NCI-H146 treated with DMSO at 0.1 percent for 48 hours (cell line): ENCODE data around the gene PTPRA.
"Not testable (repeated sequence)": the region's sequence is repeated elsewhere in the genome, so short reads cannot be mapped to it uniquely, and the experiment has no call there.

Experiments
- DNase-seq: peaks from one replicate; lab custom pipeline; 2025; ENCODE audit not compliant: unreplicated experiment; lab: John Stamatoyannopoulos, UW

The PTPRA gene

GRCh38 chr20:2991532-2991931 lies 118.3 kb downstream of the PTPRA start:
- DNase-seq = no peak

DNA sequence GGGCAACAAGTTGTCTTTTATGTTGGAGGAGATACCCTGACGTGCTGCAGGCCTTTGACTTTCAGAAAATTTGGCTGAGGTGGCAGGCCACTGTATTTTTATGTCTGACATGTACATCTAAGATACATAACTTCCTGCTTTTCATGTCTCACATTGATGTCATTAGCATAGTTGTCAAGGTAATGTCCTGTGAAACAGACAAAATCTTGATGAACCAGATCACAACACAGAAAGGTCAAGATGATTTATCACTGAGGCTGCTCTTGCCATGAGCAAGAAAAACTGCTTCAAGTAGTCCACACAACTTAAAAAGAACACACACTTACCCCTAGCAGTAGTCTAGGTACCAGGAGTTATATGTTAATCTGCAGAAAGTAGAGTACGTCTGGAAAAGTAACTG lies 120.0 kb downstream of the PTPRA start:
- DNase-seq = no peak

GRCh38 chr20:2995796-2996195 lies 122.5 kb downstream of the PTPRA start:
- DNase-seq = no peak

GRCh38 chr20:2998728-2999127 lies 125.4 kb downstream of the PTPRA start:
- no peak for DNase-seq

DNA sequence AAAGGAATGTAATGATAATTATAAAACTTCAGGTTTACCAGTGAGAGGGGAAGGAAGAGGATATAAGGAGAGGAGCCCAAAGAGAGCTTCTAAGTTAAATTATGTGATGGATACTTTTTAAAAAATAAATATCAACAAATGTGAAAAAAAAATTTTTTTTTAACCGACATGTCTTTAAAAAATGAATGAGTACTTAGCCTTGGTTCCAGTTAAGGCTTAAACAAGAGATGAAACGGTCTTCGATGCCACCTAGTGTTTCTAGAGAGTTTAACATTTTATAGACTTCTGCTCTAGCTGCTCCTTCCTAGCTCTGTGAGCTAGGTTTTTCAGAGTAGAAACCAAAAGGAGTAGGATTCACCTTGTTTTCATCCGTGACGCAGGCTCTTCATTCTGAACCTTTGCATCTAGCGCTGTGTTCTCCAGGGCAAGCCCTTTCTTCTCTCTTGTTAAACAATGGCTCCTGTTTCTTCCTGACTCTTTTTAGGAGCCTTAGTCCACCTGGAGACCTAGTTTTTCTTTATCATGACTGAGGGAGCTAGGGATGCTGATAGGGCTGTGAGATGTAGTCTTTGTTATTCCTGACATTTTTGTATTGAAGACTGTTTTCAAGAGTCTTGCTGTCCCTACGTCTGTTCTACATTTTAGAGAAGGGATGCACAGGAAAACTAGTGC lies 127.7 kb downstream of the PTPRA start:
- DNase-seq = peak; percentile 63

DNA sequence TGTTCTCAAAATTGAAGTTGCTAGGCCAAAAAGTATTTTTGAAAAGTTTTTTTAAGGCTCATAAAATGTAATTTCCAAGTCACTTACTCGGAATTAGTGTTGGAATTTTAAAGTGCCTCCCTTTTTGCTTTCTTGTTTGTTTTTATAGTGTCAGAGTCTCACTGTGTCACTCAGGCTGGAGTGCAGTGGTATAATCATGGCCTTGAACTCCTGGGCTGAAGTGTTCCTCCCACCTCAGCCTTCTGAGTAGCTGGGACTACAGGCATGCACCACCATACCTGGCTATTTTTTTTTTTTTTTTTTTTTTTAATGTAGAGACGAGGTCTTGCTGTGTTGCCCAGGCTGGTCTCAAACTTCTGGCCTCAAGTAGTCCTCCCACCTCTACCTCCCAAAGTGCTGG lies 130.1 kb downstream of the PTPRA start:
- no peak for DNase-seq

DNA sequence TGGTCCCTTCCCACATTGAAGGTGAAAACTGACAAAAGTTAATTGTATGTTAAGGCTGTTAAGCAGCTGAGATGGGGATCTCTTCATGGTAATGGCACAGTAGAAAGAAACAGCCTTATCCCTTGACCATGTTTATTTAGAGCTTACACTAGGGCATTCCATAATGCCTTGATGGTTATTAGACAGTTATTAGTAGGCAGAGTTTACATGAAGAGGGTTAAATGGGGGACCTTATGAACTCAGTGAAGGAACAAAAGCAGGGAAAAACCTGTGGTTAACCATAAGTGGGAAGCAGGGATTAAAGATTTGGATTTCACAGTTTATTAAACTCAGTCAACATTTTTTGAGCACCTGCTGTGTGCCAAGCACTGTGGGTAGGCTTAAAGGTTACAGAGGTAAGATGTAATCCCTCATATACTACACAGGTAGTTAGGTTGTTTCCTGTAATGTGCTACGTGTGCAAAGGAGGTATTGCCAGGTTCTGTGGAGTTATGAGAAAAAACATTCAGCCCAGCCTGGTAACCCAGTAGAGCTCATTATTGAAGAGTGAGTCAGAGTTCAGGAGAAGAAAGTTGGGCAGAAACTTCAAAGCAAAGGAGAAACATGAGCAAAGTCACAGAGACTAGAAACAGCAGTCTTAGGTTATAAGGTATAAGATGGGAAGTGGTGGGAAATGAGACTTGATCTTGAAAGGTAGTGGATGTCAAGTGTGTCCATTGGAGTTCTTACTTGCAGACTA lies 137.9 kb downstream of the PTPRA start:
- DNase-seq = no peak

DNA sequence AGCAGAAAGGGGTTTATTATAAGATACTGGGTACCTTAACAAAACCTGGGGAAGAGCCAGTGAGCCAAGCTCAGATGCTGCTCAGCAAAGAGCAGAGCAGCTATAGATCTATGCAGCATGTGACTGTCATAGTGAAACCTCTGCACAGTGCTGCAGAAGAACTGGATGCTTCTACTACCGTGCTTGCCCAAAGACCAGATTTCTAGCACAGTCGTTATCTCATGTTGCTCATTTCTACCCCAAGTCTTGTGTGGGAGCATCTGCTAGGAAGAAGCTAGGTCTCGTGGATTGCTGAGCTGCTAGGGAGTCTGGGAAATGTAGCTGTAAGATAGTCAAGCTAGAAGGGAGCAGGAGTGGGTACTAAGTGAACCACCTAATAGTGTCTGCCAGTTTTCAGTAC lies 138.5 kb downstream of the PTPRA start:
- DNase-seq = no peak

DNA sequence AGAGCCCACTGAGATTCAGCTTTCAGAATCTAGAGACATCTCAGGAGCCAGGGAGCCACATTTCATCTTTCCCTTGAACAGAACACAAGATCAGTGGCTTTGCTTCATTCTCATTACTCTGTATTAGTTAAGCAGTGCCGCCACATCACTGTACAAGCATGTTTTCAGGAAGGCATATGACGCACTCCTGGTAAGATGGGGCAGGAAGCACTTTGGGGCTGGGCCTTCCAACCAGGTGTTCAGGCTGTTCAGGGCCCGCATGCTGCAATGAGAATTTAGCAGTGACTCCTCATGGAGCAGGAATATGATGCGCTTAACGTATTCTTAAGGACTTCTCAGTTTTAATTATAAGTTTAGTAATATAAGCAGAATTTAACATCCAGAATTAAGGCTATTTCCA lies 140.5 kb downstream of the PTPRA start:
- no peak for DNase-seq

- DNase-seq = no peak
Observed at GRCh38 chr20:3014179-3014578, 140.9 kb downstream of the PTPRA start.

GRCh38 chr20:3014662-3015061 lies 141.4 kb downstream of the PTPRA start:
- DNase-seq = no peak

- DNase-seq = not testable (repeated sequence)
Observed at GRCh38 chr20:3015302-3015701, 142.0 kb downstream of the PTPRA start.

DNA sequence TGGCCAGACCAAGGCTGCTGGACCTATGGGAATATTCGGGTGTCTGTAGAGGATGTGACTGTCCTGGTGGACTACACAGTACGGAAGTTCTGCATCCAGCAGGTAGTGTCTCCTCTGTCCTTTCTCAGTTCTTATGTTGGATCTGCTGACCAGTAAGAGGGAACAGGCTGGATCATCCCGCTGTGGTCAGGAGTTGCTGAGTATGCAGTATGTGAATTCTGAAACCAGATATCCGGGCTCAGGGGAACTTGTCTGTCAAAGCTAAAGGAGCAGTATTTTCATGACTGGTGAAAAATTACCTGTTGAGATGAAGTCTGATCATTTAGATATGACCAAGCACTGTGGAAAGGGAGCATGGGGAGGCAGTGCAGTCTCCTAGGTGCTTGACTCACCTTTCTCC lies 148.0 kb downstream of the PTPRA start:
- no peak for DNase-seq

DNA sequence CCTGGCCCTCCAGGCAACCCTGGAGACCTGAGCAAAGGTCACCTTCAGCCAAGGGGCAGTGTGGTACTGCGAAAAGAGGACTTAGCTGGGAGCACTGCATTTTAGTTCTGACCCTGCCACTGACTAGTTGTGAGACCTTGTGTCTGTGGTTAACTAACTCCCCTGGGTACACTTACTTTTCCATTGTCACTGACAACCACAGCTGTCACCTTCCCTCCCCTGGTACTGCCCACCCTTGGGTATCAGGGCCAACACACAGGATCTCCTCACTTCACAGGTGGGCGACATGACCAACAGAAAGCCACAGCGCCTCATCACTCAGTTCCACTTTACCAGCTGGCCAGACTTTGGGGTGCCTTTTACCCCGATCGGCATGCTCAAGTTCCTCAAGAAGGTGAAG lies 148.5 kb downstream of the PTPRA start:
- no peak for DNase-seq

DNA sequence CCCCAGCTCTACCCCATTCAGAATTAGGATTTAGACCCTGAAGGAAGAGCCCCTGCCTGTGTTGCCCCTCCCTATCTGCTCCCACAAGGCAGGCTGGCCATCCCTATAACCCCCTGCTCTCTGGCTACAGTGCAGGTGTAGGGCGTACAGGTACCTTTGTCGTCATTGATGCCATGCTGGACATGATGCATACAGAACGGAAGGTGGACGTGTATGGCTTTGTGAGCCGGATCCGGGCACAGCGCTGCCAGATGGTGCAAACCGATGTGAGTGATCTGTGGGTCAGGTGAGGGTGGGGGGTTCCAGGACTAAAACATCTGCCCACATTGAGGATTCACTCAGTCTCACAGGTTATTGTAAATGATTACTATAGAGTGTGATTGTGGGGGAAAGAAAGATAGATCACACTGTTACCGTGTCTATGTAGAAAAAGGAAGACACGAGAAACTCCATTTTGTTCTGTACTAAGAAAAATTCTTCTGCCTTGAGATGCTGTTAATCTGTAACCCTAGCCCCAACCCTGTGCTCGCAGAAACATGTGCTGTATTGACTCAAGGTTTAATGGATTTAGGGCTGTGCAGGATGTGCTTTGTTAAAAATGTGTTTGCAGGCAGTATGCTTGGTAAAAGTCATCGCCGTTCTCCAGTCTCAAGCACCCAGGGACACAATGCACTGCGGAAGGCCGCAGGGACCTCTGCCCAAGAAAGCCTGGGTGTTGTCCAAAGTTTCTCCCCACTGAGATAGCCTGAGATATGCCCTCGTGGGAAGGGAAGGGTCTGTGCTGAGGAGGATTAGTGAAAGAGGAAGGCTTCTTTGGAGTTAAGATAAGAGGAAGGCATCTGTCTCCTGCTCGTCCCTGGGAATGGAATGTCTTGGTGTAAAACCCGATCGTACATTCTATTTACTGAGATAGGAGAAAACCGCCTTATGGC lies 149.5 kb downstream of the PTPRA start:
- DNase-seq = not testable (repeated sequence)

- no peak for DNase-seq
Observed at GRCh38 chr20:3027987-3028386, 154.7 kb downstream of the PTPRA start.

- no peak for DNase-seq
Observed at GRCh38 chr20:3031524-3032147, 158.4 kb downstream of the PTPRA start.

DNA sequence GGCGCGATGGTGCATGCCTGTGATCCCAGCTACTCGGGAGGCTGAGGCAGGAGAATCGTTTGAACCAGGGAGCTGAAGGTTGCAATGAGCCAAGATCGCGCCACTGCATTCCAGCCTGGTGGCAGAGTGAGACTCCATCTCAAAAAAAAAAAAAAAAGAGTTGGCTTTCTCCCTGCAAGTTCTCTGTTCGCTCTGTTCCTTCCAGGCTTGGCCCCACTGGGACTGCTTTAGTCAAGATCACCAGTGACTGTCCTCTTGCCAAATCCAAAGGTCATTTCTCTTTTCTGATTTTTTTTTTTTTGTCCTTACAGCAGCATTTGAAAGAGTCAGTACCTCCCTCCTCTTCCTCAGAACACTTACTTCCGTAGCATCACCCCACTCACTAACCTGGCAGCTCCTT lies 159.3 kb downstream of the PTPRA start:
- DNase-seq = no peak

DNA sequence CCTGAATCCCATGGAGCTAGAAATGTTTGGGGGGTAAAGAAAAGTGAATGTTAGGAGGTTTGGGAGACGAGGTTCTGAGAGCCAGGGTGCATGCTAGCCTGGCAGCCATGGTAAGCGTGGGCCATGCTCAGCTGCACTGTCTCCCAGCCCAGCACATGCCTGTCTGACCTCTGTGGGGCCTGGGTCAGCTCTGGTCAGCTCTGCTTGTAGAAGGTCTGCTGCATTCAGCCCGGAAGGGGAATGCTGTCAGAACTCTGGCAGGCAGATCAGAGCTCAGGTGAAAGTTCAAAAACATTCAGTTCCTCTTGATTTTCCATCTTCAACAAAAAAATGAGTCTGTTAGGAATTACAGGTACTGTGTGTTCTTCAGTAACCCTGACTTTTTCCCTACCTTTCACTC lies 164.4 kb downstream of the PTPRA start:
- DNase-seq = no peak

DNA sequence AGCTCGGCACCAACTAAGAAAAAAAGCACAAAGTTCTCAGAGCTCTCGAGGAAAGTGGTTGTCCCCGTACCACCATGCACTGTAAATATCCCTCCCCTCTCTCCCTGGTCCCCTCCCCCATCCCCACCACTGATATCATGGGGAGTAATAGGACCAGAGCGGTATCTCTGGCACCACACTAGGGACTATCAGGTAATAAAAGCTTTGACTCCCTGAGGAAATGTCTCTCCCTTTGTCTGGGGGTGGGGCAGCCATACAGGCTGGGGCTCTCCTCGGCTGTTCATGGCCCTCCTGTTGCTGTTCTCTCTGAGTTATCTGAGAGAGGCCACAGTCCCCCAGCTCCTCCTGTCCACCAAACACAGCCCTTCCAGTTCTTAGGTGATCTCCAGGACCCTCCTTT lies 165.2 kb downstream of the PTPRA start:
- no peak for DNase-seq

DNA sequence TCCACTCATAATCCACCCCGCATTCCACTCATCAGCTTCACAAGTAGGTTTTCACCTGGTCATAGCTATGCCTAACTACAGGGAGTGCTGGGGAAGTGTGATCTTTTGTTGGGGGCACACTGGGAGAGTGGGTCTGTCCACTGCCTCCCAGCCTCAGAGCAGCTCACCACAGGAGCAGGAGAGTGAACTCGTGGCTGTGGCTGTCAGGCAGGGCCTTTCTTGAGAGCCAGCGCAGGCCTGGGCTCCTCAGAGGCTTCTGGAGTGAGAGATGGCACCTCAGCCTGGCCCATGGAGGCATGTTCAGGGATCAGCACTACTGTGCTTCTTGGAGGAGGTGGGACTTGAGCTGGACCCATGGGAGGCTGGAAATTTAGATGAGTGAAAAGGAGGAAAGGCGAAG lies 166.1 kb downstream of the PTPRA start:
- DNase-seq = no peak
